ENCODE data around the gene PBX3. TPM values are rescaled to one million over a fixed set of nuclear protein-coding genes. Genes with fewer than 3 reads are reported as not detected.

Gene PBX3
- total RNA-seq, 1 donor from 2014 or later: 46.1 TPM

GRCh38 chr9:125965477-125965876 lies 218.3 kb downstream of the PBX3 start:
- Histone ChIP-seq H3K36me3 (peaks cover 42% of the 10 kb centered on the region), H3K4me3 (no peak overlapping the region), H3K4me1 (no peaks in the 10 kb centered on the region), H3K27me3 (ENCODE audit: low read depth) (no peaks in the 10 kb centered on the region), H3K9me3 (no peaks in the 10 kb centered on the region), H3K27ac (no peak overlapping the region)
- no peak for TF ChIP-seq CTCF (IDR thresholded peaks at IDR 0.05)
- intact Hi-C loops (cut with DNase I): no loop called here
- no peak for DNase-seq
- no peak for ATAC-seq

- ATAC-seq: no peak
- no peak for TF ChIP-seq CTCF (IDR thresholded peaks at IDR 0.05)
- peaks cover 42% of the 10 kb centered on the region for H3K36me3 ChIP-seq
- DNase-seq: no peak
- H3K4me3 ChIP-seq: no peak overlapping the region
- intact Hi-C loops (cut with DNase I): no loop called here
- H3K27ac ChIP-seq: no peak overlapping the region
- no peaks in the 10 kb centered on the region for H3K27me3 ChIP-seq (ENCODE audit: low read depth)
- H3K4me1 ChIP-seq: no peaks in the 10 kb centered on the region
- no peaks in the 10 kb centered on the region for H3K9me3 ChIP-seq
Observed at GRCh38 chr9:125966466-125966865, 219.3 kb downstream of the PBX3 start.

GRCh38 chr9:125966959-125967711 lies 220.0 kb downstream of the PBX3 start:
- TF ChIP-seq CTCF (IDR thresholded peaks at IDR 0.05): no peak
- H3K36me3 ChIP-seq: peaks cover 42% of the 10 kb centered on the region
- H3K9me3 ChIP-seq: no peaks in the 10 kb centered on the region
- no peak overlapping the region for H3K27ac ChIP-seq
- ATAC-seq (no peak), DNase-seq (no peak)
- intact Hi-C loops (cut with DNase I): no loop called here
- no peaks in the 10 kb centered on the region for H3K27me3 ChIP-seq (ENCODE audit: low read depth)
- H3K4me1 ChIP-seq: no peaks in the 10 kb centered on the region
- H3K4me3 ChIP-seq: no peak overlapping the region

- peaks cover 30% of the 10 kb centered on the region for H3K36me3 ChIP-seq
- DNase-seq (no peak), ATAC-seq (no peak)
- no peak overlapping the region for H3K27ac ChIP-seq
- no peak for TF ChIP-seq CTCF (IDR thresholded peaks at IDR 0.05)
- H3K27me3 ChIP-seq (ENCODE audit: low read depth): no peaks in the 10 kb centered on the region
- no peak overlapping the region for H3K4me3 ChIP-seq
- intact Hi-C loops (cut with DNase I): no loop called here
- H3K9me3 ChIP-seq: no peaks in the 10 kb centered on the region
- H3K4me1 ChIP-seq: no peaks in the 10 kb centered on the region
Observed at GRCh38 chr9:125968714-125969374, 221.7 kb downstream of the PBX3 start.

GRCh38 chr9:125969462-125969861 lies 222.3 kb downstream of the PBX3 start:
- ATAC-seq: no peak
- TF ChIP-seq CTCF (IDR thresholded peaks at IDR 0.05): no peak
- Histone ChIP-seq H3K27ac (no peak overlapping the region), H3K4me3 (no peak overlapping the region), H3K27me3 (ENCODE audit: low read depth) (no peaks in the 10 kb centered on the region), H3K4me1 (no peaks in the 10 kb centered on the region), H3K36me3 (peaks cover 30% of the 10 kb centered on the region), H3K9me3 (no peaks in the 10 kb centered on the region)
- no peak for DNase-seq
- intact Hi-C loops (cut with DNase I): no loop called here

Measured in lower lobe of right lung (tissue), 2 donors.